ENCODE measurements around the gene POLR3K. TPM values are rescaled to one million over a fixed set of nuclear protein-coding genes. Genes with fewer than 3 reads are reported as not detected.

The POLR3K gene
- total RNA-seq, 1 experiment from 2014 or later, result 22.7 TPM

GRCh38 chr16:60166-60565 lies 6.8 kb upstream of the POLR3K start:
- TF ChIP-seq EGR1 (IDR thresholded peaks at IDR 0.05; ENCODE audit: low read depth) (no peak), FOSL1 (IDR thresholded peaks at IDR 0.05; ENCODE audit: low read depth) (no peak), POLR2A (IDR thresholded peaks at IDR 0.05; ENCODE audit: borderline replicate concordance, extremely low read depth, insufficient read depth, insufficient read length) (no peak), YY1 (IDR thresholded peaks at IDR 0.05; ENCODE audit: extremely low read depth, insufficient replicate concordance, low read depth, low read length) (no peak), ATF3 (IDR thresholded peaks at IDR 0.05) (no peak), ZNF274 (IDR thresholded peaks at IDR 0.05; ENCODE audit: low read depth, low read length) (no peak), SP1 (IDR thresholded peaks at IDR 0.05; ENCODE audit: low read depth) (no peak), ZFX (IDR thresholded peaks at IDR 0.05) (no peak), ELF1 (IDR thresholded peaks at IDR 0.05; ENCODE audit: borderline replicate concordance, low read depth) (no peak), RAD21 (IDR thresholded peaks at IDR 0.05; ENCODE audit: low read depth) (no peak), POLR2AphosphoS5 (IDR thresholded peaks at IDR 0.05; ENCODE audit: low read depth, low read length) (no peak)
- TF ChIP-seq, protein P1, sequence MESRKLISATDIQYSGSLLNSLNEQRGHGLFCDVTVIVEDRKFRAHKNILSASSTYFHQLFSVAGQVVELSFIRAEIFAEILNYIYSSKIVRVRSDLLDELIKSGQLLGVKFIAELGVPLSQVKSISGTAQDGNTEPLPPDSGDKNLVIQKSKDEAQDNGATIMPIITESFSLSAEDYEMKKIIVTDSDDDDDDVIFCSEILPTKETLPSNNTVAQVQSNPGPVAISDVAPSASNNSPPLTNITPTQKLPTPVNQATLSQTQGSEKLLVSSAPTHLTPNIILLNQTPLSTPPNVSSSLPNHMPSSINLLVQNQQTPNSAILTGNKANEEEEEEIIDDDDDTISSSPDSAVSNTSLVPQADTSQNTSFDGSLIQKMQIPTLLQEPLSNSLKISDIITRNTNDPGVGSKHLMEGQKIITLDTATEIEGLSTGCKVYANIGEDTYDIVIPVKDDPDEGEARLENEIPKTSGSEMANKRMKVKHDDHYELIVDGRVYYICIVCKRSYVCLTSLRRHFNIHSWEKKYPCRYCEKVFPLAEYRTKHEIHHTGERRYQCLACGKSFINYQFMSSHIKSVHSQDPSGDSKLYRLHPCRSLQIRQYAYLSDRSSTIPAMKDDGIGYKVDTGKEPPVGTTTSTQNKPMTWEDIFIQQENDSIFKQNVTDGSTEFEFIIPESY (IDR thresholded peaks at IDR 0.05; ENCODE audit: extremely low read depth, insufficient replicate concordance, low read length), result no peak
- Histone ChIP-seq H3K9ac (ENCODE audit: low read length) (no peak overlapping the region), H3K36me3 (ENCODE audit: control insufficient read depth in 1 of 2, insufficient read depth in 2 of 2, low read length in 2 of 2) (no peaks in the 10 kb centered on the region; a peak in 1 of 4 replicates), H3K4me3 (replicated peaks in 1 of 2; ENCODE audit: low read depth in 1 of 2, low read length in 2 of 2) (no peak overlapping the region), H3K27me3 (ENCODE audit: insufficient read depth, low read length) (no peaks in the 10 kb centered on the region), H3K4me1 (ENCODE audit: control insufficient read depth in 1 of 2, insufficient read depth in 2 of 2, low read length in 2 of 2) (no peaks in the 10 kb centered on the region), H4K20me1 (ENCODE audit: insufficient read depth) (no peaks in the 10 kb centered on the region), H3K9me3 (ENCODE audit: control insufficient read depth in 1 of 2, insufficient read depth in 1 of 2, low read depth in 1 of 2, low read length in 2 of 2) (no peaks in the 10 kb centered on the region), H3K27ac (ENCODE audit: low read depth, low read length) (no peak overlapping the region), H2AFZ (ENCODE audit: low read depth, low read length, poor library complexity, severe bottlenecking) (no peak overlapping the region), H3K4me2 (ENCODE audit: low read length) (no peak overlapping the region), H3K9me2 (ENCODE audit: insufficient read depth) (no peaks in the 10 kb centered on the region), H3K79me2 (ENCODE audit: insufficient read depth, low read length) (no peaks in the 10 kb centered on the region)
- no TSS peak for BruUV-seq (replicated peaks)
- intact Hi-C loops (cut with micrococcal nuclease), result no loop called here
- no peak for ATAC-seq
- CTCF ChIA-PET, result no interaction called here
- DNase-seq (ENCODE audit: low read depth, low spot score), result no peak
- POLR2A ChIA-PET, result no interaction called here
- RAD21 ChIA-PET (ENCODE audit: low non-redundant PET in 1 of 2, low total read pairs in 2 of 2, uncharacterized antibody in 2 of 2, unreplicated experiment in 2 of 2), result no interaction called here
